Nephron progenitor cell (in vitro differentiated cells): ENCODE data around the gene CORO2A.
"Not testable (repeated sequence)": the region's sequence is repeated elsewhere in the genome, so short reads cannot be mapped to it uniquely, and the experiment has no call there.

Source experiments
- DNase-seq: peaks from one replicate; pipeline ENCODE4 v3.0.0; 2021
- H3K27ac Mint-ChIP-seq: 2 replicates; pipeline ENCODE4 v1.8.0; 2021; ENCODE audit warnings: mild to moderate bottlenecking, moderate library complexity, mixed read lengths
- H3K27me3 Mint-ChIP-seq: 2 replicates; pipeline ENCODE4 v1.8.0; 2021; ENCODE audit warnings: mild to moderate bottlenecking, low read depth, mixed read lengths; ENCODE audit not compliant: poor library complexity
- H3K36me3 Mint-ChIP-seq: 2 replicates; pipeline ENCODE4 v1.8.0; 2021; ENCODE audit warnings: low read depth, mixed read lengths
- H3K4me1 Mint-ChIP-seq: 2 replicates; pipeline ENCODE4 v1.8.0; 2021; ENCODE audit warnings: mixed read lengths
- H3K4me3 Mint-ChIP-seq: 2 replicates; pipeline ENCODE4 v1.8.0; 2021; ENCODE audit warnings: mild to moderate bottlenecking, moderate library complexity, mixed read lengths
- H3K9me3 Mint-ChIP-seq: 2 replicates; pipeline ENCODE4 v1.8.0; 2021; ENCODE audit warnings: mild to moderate bottlenecking, moderate library complexity, mixed read lengths
- CTCF ChIP-seq: fragments of 200-600 bp; sonication (generic); IDR thresholded peaks from 2 replicates; pipeline ENCODE4 v1.5.0; 2021; ENCODE audit warnings: antibody characterized with exemption

Gene CORO2A

GRCh38 chr9:98120476-98120875 is 72.0 kb downstream of the CORO2A start:
- H3K4me1 Mint-ChIP-seq: peaks cover 13% of the 10 kb centered on the region
- H3K9me3 Mint-ChIP-seq: no peaks in the 10 kb centered on the region
- H3K36me3 Mint-ChIP-seq: no peaks in the 10 kb centered on the region
- H3K4me3 Mint-ChIP-seq: peak overlapping the region; percentile 34
- no peak overlapping the region for H3K27ac Mint-ChIP-seq
- no peak for TF ChIP-seq CTCF
- H3K27me3 Mint-ChIP-seq: peaks cover 25% of the 10 kb centered on the region
- no peak for DNase-seq

- Mint-ChIP-seq H3K27me3 (peaks cover 25% of the 10 kb centered on the region), H3K4me1 (peaks cover 13% of the 10 kb centered on the region), H3K9me3 (no peaks in the 10 kb centered on the region), H3K36me3 (no peaks in the 10 kb centered on the region), H3K27ac (peak within 1 kb of the TSS; percentile 14), H3K4me3 (peak within 1 kb of the TSS; percentile 79)
- no peak for TF ChIP-seq CTCF
- DNase-seq: peak; percentile 81
Observed at GRCh38 chr9:98118640-98119601, 73.5 kb downstream of the CORO2A start, which contains the start of gene TRIM14. TRIM14 (minus strand) TSS chr9:98119222; CDS start chr9:98119188, 34 bp downstream.

DNA sequence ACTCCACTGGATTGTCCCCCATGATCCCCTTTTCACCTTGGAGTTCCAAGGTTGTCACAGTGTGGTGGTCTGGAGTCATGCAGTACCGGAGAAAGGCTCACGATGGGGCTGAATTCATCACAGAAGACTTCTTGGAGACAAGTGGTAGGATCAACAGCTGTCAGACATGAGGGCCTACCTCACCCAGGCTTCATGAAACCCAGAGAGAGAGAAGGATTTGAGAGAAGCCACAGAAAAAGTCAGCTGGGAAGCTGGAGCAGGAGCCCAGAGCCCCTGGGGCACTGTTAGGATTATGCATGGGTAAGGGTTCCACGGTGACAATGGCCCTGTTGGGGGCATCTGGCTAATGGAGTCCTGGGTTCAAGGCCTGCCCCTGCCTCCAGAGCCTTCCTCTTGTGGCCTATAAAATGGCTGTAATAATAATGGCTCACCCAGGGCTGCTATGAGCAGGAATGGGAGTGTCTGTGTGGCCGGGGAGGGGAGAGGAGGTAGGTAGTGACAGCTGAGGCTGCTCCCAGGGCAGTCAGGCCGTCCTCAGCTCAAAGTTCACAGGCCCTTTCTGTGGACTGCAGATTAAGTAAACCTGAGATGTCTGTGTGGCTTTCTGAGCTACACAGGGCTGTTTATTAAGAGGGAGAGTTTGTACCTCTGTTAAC is 74.3 kb downstream of the CORO2A start:
- Mint-ChIP-seq H3K27ac (no peak overlapping the region), H3K4me3 (peak overlapping the region; percentile 79)
- DNase-seq: no peak

DNA sequence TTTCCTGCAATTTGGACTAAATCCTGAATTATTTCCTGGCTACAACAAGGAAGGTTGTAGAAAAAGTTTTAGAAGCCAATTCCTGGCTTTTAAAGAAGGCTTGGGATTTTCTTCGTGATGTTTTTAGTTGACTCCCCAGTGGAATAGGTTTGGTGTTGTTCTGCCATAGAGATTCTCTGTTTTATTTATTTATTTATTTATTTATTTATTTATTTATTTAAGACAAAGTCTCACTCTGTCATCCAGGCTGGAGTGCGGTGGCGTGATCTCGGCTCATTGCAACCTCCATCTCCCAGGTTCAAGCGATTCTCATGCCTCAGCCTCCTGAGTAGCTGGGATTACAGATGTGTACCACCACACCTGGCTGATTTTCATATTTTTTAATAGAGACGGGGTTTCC is 75.3 kb downstream of the CORO2A start:
- not testable (repeated sequence) for DNase-seq, H3K4me3 Mint-ChIP-seq, H3K9me3 Mint-ChIP-seq, H3K27ac Mint-ChIP-seq, H3K36me3 Mint-ChIP-seq
- H3K4me1 Mint-ChIP-seq: peaks cover 13% of the 10 kb centered on the region
- H3K27me3 Mint-ChIP-seq: peaks cover 25% of the 10 kb centered on the region

More for the DNA sequence above, 74.3 kb downstream of the CORO2A start:
- H3K36me3 Mint-ChIP-seq: no peaks in the 10 kb centered on the region
- H3K27me3 Mint-ChIP-seq: peaks cover 25% of the 10 kb centered on the region
- no peaks in the 10 kb centered on the region for H3K9me3 Mint-ChIP-seq
- H3K4me1 Mint-ChIP-seq: peaks cover 13% of the 10 kb centered on the region
- TF ChIP-seq CTCF: no peak

DNA sequence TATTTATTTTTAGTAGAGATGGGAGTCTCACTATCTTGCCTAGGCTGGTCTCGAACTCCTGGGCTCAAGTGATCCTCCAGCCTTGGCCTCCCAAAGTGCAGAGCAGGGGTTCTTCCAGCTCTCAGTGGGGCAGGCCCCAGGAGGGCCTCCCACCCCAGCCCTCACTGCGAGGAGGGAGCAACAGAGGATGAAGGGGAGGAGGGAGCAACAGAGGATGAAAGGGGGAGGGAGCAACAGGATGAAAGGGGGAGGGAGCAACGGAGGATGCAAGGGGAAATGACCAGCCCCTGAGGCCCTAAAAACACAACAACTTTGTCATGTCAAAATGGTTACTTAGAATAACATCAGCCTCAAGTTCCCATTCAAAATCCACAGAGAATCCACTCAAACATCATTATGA is 83.4 kb downstream of the CORO2A start:
- Mint-ChIP-seq H3K9me3 (peaks cover 6% of the 10 kb centered on the region), H3K27me3 (no peaks in the 10 kb centered on the region), H3K36me3 (no peaks in the 10 kb centered on the region), H3K4me1 (no peaks in the 10 kb centered on the region), H3K4me3 (no peak overlapping the region), H3K27ac (no peak overlapping the region)
- DNase-seq: no peak
- TF ChIP-seq CTCF: no peak

GRCh38 chr9:98108531-98109031 is 83.9 kb downstream of the CORO2A start:
- H3K36me3 Mint-ChIP-seq: no peaks in the 10 kb centered on the region
- no peaks in the 10 kb centered on the region for H3K4me1 Mint-ChIP-seq
- no peak overlapping the region for H3K27ac Mint-ChIP-seq
- DNase-seq: no peak
- peaks cover 6% of the 10 kb centered on the region for H3K9me3 Mint-ChIP-seq
- no peak for TF ChIP-seq CTCF
- H3K27me3 Mint-ChIP-seq: no peaks in the 10 kb centered on the region
- H3K4me3 Mint-ChIP-seq: no peak overlapping the region
